Retinal pigment epithelial cell (primary cell): Measurements from ENCODE around the gene DYRK2.

Source experiments
- DNase-seq: peaks from one replicate; pipeline ENCODE4 v3.0.0-alpha.2; 2010; ENCODE audit warnings: low read depth
- H3K4me3 ChIP-seq: 2 replicates; pipeline ENCODE4 v1.5.1; 2011; ENCODE audit warnings: mild to moderate bottlenecking, low read length, control low read depth, moderate library complexity
- TF ChIP-seq, protein P1 (sequence below): conservative IDR thresholded peaks from 2 replicates; pipeline ENCODE4 v1.5.1; 2011; ENCODE audit warnings: low read depth, low read length, control low read depth, inconsistent platforms

Gene DYRK2

DNA sequence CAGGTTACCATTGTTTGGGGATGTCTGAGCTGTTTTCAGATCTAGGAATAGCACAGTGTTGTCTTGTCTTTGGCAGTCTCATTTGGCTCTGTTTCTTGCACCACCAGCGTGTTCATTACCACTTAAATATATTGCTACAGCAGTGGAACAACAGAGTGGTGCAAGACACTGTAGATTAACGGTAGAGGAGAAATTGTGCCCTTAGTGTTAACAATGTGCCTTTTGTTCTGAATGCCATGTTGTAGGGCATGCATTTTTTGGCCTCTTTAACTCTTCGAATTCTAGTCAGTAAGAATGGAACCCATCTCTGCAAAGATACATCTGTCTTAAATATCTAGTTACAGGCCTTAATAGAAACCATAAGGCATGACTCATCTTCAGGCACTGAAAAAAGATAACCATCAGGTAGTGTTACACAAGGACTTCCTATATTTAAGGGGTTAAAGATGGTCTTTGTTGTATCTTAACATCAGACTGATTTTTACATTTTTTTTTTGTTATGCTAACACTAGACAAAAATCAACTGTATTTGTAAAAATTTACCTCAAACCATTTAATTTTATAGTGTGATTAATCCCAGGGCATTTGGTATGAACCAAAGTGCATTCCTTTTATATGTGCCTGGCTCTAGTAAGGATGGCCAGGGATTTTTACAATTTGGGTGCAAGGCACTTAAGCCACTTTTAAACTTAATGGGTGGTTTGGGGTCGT is 12.9 kb downstream of the DYRK2 start:
- TF ChIP-seq, protein P1, sequence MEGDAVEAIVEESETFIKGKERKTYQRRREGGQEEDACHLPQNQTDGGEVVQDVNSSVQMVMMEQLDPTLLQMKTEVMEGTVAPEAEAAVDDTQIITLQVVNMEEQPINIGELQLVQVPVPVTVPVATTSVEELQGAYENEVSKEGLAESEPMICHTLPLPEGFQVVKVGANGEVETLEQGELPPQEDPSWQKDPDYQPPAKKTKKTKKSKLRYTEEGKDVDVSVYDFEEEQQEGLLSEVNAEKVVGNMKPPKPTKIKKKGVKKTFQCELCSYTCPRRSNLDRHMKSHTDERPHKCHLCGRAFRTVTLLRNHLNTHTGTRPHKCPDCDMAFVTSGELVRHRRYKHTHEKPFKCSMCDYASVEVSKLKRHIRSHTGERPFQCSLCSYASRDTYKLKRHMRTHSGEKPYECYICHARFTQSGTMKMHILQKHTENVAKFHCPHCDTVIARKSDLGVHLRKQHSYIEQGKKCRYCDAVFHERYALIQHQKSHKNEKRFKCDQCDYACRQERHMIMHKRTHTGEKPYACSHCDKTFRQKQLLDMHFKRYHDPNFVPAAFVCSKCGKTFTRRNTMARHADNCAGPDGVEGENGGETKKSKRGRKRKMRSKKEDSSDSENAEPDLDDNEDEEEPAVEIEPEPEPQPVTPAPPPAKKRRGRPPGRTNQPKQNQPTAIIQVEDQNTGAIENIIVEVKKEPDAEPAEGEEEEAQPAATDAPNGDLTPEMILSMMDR, result no peak
- DNase-seq, result no peak
- H3K4me3 ChIP-seq, result no peak overlapping the region

DNA sequence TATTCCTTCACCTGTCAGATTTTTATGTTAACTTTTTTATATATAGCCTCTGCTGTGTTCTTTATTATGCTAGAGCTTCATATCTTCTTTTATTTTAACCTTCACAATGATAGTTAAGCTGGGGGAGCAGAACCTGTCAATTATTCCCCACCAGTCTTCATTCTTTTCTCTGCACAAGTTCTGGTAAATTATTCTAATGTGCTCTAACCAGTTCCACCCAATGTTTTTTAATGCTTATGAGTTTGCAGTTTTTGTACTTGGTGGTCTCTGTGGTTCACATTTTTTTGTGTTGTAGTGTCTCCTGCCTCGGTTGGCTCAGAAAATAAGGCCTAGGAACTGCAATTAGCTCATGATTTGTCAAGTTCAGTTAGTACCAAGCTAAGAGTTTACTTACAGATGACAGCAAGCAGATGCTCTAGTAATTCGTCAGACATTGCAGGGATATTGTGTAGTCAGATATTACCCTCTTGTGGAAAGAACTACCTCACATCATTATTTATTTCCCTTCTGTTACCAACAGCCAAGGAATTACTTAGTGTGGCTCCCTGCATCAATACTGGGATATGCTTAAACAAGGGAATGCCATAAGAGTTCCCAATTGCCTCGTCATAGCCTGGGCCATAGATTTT is 14.5 kb downstream of the DYRK2 start:
- no peak overlapping the region for H3K4me3 ChIP-seq
- TF ChIP-seq, protein P1, result no peak
- DNase-seq, result no peak

DNA sequence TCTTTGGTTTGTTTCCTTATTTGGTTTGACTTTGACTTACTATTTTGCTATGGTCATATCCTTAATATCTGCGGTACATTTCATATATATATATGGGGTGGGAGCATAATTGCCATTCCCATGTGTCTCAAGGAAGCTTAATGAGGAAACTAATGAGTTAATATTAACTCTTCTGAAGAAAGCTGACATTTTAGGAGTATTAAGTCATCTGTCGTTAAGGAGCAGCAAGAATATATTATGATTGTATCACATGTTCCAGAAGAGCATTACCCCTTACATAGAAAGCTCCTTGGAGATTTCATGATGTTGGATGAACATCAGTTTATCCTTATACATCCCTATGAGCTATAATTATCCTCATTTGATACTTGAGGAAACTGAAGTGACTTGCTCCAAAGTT is 15.6 kb downstream of the DYRK2 start:
- no peak for DNase-seq
- TF ChIP-seq, protein P1, result no peak
- no peak overlapping the region for H3K4me3 ChIP-seq

DNA sequence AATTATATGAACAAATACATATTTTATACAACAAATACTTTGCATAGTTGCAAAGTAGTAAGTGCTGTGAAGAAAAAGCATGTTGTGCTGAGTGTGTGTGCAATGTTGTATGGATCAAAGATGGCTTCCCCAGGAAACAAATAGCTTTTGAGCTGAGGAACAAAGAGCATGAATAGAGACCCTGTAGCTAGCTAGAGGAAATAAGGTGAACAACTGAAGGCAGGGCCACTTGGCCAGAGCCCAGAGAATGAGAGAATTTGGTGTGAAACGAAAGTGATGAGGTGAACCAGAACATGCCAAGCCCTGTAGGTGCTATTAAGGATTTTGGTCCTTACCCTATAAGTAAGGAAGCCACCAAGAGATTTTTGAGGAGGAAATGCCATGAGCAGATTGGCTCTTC is 17.1 kb downstream of the DYRK2 start:
- H3K4me3 ChIP-seq, result no peak overlapping the region
- TF ChIP-seq, protein P1, result no peak
- no peak for DNase-seq

DNA sequence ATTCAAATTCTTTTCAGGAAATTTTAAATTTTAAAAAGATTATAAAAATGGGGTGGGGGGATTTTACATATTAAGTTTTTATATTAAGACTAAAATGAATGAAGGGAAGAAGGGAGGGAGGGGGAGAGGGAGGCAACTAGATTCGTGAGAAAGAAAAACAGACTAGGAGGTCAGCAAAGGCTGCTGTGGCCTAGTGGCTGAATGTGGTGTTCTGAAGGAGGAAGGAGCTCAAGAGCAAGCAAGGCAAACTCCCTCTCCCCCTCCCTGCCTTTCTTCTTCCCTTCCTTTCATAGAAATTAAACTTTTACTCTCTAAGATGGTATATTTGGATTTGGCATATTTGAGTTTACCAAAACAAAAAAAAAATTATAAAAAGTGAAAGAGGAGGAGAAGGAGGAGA is 18.1 kb downstream of the DYRK2 start:
- DNase-seq, result no peak
- H3K4me3 ChIP-seq, result no peak overlapping the region
- TF ChIP-seq, protein P1, result no peak

DNA sequence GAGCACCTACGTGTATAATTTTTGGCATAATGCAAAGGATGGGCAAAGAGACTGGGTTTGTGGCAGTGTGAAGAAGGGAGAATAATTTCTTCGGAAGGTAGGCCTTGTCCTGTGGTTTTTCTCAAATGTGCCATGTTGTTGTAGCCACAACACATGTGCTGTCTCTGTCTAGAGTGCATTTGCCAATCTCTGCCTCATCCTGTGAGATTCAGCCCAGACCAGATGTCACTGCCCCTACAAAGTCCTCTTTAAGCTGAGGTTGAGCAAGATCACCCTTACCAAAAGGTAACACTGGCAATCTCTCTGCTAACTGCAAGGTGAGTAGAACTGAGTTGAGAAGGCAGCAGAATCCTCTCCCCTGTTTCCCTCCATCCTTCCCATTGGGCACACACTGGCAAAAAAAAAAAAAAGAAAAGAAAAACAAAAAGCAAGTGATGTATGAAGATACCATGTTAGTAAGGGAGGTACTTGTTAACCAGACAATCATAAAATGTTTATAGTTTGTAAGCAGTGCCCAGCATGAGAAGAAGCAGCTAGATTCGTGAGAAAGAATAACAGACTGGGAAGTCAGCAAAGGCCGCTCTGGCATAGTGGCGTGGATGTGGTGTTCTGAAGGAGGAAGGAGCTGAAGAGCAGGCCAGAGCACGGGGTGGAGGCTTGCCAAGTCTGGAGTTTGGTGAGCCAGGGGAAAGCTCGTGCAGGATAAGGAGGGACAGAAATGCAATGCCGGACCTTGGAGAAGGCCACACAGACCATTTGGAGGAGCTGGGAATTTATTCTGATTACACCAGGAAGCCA is 18.9 kb downstream of the DYRK2 start:
- H3K4me3 ChIP-seq, result no peak overlapping the region
- TF ChIP-seq, protein P1, result no peak
- DNase-seq, result no peak
